ACC112 (cell line): ENCODE results near the gene TTC27.
A peak's percentile ranks its signal among the peaks of the same experiment; 100 is the strongest.
"Not testable (repeated sequence)": the region's sequence is repeated elsewhere in the genome, so short reads cannot be mapped to it uniquely, and the experiment has no call there.

Source experiments
- H2AFZ ChIP-seq: fragments of 200-600 bp; sonication (generic); one replicate; pipeline ENCODE4 v1.6.0; 2017; ENCODE audit warnings: antibody characterized with exemption, low read length; ENCODE audit not compliant: unreplicated experiment
- H3K27ac ChIP-seq: fragments of 200-600 bp; sonication (generic); 2 replicates; pipeline ENCODE4 v1.5.1; 2014; ENCODE audit warnings: low read depth, mild to moderate bottlenecking, antibody characterized with exemption, low read length, moderate library complexity
- H3K27me3 ChIP-seq: fragments of 200-600 bp; sonication (generic); 2 replicates; pipeline ENCODE4 v1.6.1; 2014; ENCODE audit warnings: mild to moderate bottlenecking, antibody characterized with exemption, low read length, moderate library complexity, mixed read lengths; ENCODE audit not compliant: insufficient read depth
- H3K36me3 ChIP-seq: fragments of 200-600 bp; sonication (generic); 2 replicates; pipeline ENCODE4 v1.6.1; 2016; ENCODE audit warnings: mild to moderate bottlenecking, antibody characterized with exemption, low read length, moderate library complexity, mixed read lengths; ENCODE audit not compliant: insufficient read depth
- H3K4me1 ChIP-seq: fragments of 200-600 bp; sonication (generic); one replicate; pipeline ENCODE4 v1.6.1; 2016; ENCODE audit warnings: low read length, mixed read lengths; ENCODE audit not compliant: insufficient read depth, unreplicated experiment, control insufficient read depth
- H3K4me3 ChIP-seq: fragments of 200-600 bp; sonication (generic); 2 replicates; pipeline ENCODE4 v1.5.1; 2014; ENCODE audit warnings: mild to moderate bottlenecking, low read depth, low read length
- H3K79me2 ChIP-seq: fragments of 200-600 bp; sonication (generic); one replicate; pipeline ENCODE4 v1.6.0; 2016; ENCODE audit warnings: low read length; ENCODE audit not compliant: control insufficient read depth, unreplicated experiment, insufficient read depth

The TTC27 gene

DNA sequence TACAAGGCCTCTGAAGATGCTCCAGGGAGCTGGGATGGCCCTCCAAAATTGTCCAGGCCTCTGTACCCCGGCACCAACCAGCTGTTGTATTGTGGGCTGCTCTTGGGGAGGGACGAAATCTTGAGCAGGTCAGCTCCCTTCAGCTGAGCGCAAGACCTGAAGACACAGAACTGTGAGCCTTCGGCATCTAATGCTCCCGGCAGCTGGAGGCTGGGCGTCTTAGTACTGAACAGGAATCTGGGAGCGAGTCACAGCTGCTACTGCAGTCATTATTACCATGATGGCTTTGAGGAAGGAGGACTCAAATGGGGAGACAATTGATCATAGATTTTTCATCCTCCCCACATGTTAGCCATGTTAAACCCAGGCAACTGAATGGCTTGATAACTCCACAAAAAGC, 236.0 kb downstream of the TTC27 start:
- no peak overlapping the region for H3K4me3 ChIP-seq
- H3K27me3 ChIP-seq: 0 out of 2 replicates have a peak, but pooled peaks cover 6% of the 10 kb centered on the region
- H3K4me1 ChIP-seq: peaks cover 26% of the 10 kb centered on the region
- no peaks in the 10 kb centered on the region for H3K36me3 ChIP-seq
- H2AFZ ChIP-seq: no peak overlapping the region
- H3K79me2 ChIP-seq: no peaks in the 10 kb centered on the region
- peak overlapping the region; percentile 63; the same call in 1 of the 2 replicates for H3K27ac ChIP-seq

DNA sequence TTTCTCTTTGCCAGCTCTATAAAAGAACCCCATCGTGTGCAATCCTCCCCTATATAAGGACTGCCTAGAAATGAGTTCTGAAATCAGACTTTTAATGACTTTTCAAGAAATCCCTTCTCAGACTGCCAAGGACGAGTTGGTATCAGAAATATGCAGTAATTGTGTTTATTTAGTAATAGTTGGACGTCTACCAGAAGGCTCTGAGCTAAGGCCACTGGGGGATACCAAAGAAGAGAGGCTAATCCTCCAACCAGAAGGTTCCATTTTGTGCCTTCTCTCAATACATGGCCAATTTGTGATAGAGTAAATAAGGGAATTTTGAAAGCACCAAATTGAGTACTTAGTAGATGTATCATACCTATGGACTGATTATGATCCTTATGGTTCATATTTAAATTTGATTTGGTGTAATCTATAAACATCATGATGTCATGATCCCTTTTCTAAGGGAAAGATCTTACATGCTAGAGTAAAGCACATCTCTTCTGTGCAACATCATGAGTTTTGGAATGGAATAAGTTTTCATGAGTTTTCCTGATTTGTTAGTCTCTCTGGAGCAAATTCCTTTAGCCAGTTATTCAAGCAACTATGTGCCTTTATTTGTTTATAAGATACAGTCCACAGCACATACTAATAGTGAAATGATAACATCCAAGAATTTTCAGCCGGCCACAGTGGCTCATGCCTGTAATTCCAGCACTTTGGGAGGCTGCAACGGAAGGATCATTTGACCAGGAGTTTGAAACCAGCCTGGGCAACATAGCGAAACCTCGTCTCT, 236.7 kb downstream of the TTC27 start:
- H3K4me3 ChIP-seq: peak overlapping the region; percentile 17; the same call in 1 of the 2 replicates
- H3K36me3 ChIP-seq: no peaks in the 10 kb centered on the region
- H3K27ac ChIP-seq: peak overlapping the region; percentile 63
- no peak overlapping the region for H2AFZ ChIP-seq
- no peaks in the 10 kb centered on the region for H3K79me2 ChIP-seq
- 0 out of 2 replicates have a peak, but pooled peaks cover 6% of the 10 kb centered on the region for H3K27me3 ChIP-seq
- H3K4me1 ChIP-seq: peaks cover 26% of the 10 kb centered on the region

DNA sequence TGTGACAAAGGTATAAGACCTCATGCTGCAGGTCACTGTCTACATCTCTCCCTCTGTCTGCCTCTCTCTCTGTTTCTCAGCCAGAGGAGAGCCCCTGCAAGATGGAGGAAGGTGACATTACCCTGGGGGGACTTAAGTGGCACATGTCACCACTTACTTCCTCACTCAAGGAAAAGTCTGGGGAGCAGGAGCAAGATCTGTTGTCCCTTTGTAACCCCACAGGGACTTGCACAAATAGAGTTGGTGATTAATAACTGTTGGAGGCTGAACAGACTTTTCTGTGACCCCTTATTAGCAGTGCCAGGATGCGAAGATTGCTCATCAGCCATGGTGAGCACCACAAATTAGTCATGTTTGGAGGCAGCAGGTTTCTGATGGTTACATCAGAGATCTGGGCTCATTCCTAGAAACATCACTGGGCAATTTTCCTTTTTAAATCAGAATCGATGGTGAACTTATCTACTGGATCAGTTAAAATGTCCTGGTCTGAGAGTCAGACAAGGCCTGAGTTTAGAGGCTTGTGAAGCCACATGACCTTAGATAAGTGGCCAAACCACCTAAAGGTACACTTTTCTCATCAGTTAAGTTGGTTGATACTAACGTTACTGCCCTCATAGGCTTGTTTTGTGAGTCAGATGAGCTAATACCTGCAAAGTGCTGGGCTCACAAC, 237.7 kb downstream of the TTC27 start:
- H3K36me3 ChIP-seq: no peaks in the 10 kb centered on the region
- no peak overlapping the region for H2AFZ ChIP-seq
- H3K79me2 ChIP-seq: no peaks in the 10 kb centered on the region
- peak overlapping the region; percentile 63 for H3K27ac ChIP-seq
- H3K4me3 ChIP-seq: peak overlapping the region; percentile 17; the same call in 1 of the 2 replicates
- H3K4me1 ChIP-seq: peaks cover 26% of the 10 kb centered on the region
- 0 out of 2 replicates have a peak, but pooled peaks cover 6% of the 10 kb centered on the region for H3K27me3 ChIP-seq

DNA sequence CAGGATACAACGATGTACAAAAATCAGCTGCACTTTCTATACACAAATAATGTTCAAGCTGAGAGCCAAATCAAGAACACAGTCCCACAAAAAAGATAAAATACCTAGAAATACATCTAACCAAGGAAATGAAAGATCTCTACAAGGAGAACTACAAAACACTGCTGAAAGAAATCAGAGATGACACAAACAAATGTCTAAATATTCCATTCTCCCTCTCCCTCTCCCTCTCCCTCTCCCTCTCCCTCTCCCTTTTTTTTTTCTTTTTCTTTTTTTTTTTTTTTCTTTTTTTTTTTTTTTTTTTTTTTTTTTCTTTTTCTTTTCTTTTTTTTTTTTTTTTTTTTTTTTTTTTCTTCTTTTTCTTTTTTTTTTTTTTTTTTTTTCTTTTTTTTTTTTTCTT, 238.6 kb downstream of the TTC27 start:
- H3K4me3 ChIP-seq, H2AFZ ChIP-seq, H3K36me3 ChIP-seq, H3K79me2 ChIP-seq, H3K27me3 ChIP-seq: not testable (repeated sequence)
- peak overlapping the region; percentile 63 for H3K27ac ChIP-seq
- peaks cover 26% of the 10 kb centered on the region for H3K4me1 ChIP-seq
